HEK293 (cell line): Measurements from ENCODE around the gene TMPRSS5.
A peak's percentile ranks its signal among the peaks of the same experiment; 100 is the strongest.

ENCODE experiments used
- GFI1B ChIP-seq: fragments of 450-650 bp; formaldehyde crosslinking; IDR thresholded peaks from 2 replicates; pipeline ENCODE4 v1.5.1; 2016; ENCODE audit warnings: missing biosample characterization, missing genetic modification characterization
- GLI2 ChIP-seq: fragments of 450-650 bp; formaldehyde crosslinking; IDR thresholded peaks from 2 replicates; pipeline ENCODE4; 2017; ENCODE audit warnings: missing biosample characterization, missing genetic modification characterization, low read depth, borderline replicate concordance
- IKZF3 ChIP-seq: fragments of 450-650 bp; IDR thresholded peaks from 2 replicates; pipeline ENCODE4 v1.5.0; 2018; ENCODE audit warnings: missing biosample characterization, mild to moderate bottlenecking, missing genetic modification characterization, moderate library complexity
- KLF10 ChIP-seq: fragments of 450-650 bp; IDR thresholded peaks from 2 replicates; pipeline ENCODE4 v1.5.1; 2018; ENCODE audit warnings: missing biosample characterization, mild to moderate bottlenecking, missing genetic modification characterization
- PRDM4 ChIP-seq: fragments of 450-650 bp; formaldehyde crosslinking; IDR thresholded peaks from 2 replicates; pipeline ENCODE4 v1.5.1; 2017; ENCODE audit warnings: missing biosample characterization, missing genetic modification characterization
- SP2 ChIP-seq: fragments of 450-650 bp; formaldehyde crosslinking; IDR thresholded peaks from 2 replicates; pipeline ENCODE4 v1.5.1; 2016; ENCODE audit warnings: missing biosample characterization, missing genetic modification characterization
- SP7 ChIP-seq: fragments of 450-650 bp; formaldehyde crosslinking; IDR thresholded peaks from 2 replicates; pipeline ENCODE4 v1.5.1; 2016; ENCODE audit warnings: missing biosample characterization, missing genetic modification characterization
- YY2 ChIP-seq: fragments of 450-650 bp; formaldehyde crosslinking; IDR thresholded peaks from 2 replicates; pipeline ENCODE4 v1.5.1; 2016; ENCODE audit warnings: missing biosample characterization, missing genetic modification characterization
- ZBTB1 ChIP-seq: fragments of 450-650 bp; formaldehyde crosslinking; IDR thresholded peaks from 2 replicates; pipeline ENCODE4 v1.5.1; 2016; ENCODE audit warnings: missing biosample characterization, missing genetic modification characterization
- ZBTB20 ChIP-seq: fragments of 450-650 bp; formaldehyde crosslinking; IDR thresholded peaks from 2 replicates; pipeline ENCODE4 v1.5.1; 2016; ENCODE audit warnings: missing biosample characterization, missing genetic modification characterization
- ZBTB49 ChIP-seq: fragments of 450-650 bp; formaldehyde crosslinking; IDR thresholded peaks from 2 replicates; pipeline ENCODE4 v1.5.1; 2016; ENCODE audit warnings: missing biosample characterization, missing genetic modification characterization, low read depth
- ZBTB6 ChIP-seq: fragments of 450-650 bp; formaldehyde crosslinking; IDR thresholded peaks from 2 replicates; pipeline ENCODE4 v1.5.1; 2017; ENCODE audit warnings: missing biosample characterization, missing genetic modification characterization
- ZFHX2 ChIP-seq: fragments of 450-650 bp; formaldehyde crosslinking; conservative IDR thresholded peaks from 2 replicates; pipeline ENCODE4 v1.5.1; 2016; ENCODE audit warnings: missing biosample characterization, missing genetic modification characterization
- ZNF132 ChIP-seq: fragments of 450-650 bp; formaldehyde crosslinking; IDR thresholded peaks from 2 replicates; pipeline ENCODE4 v1.5.1; 2017; ENCODE audit warnings: missing biosample characterization, missing genetic modification characterization, borderline replicate concordance
- ZNF184 ChIP-seq: fragments of 450-650 bp; IDR thresholded peaks from 2 replicates; pipeline ENCODE4 v1.5.1; 2018; ENCODE audit warnings: missing biosample characterization, mild to moderate bottlenecking, missing genetic modification characterization
- ZNF211 ChIP-seq: fragments of 450-650 bp; formaldehyde crosslinking; IDR thresholded peaks from 2 replicates; pipeline ENCODE4 v1.5.1; 2016; ENCODE audit warnings: low read depth, missing biosample characterization, missing genetic modification characterization
- ZNF24 ChIP-seq: fragments of 450-650 bp; formaldehyde crosslinking; IDR thresholded peaks from 2 replicates; pipeline ENCODE4 v1.5.1; 2016; ENCODE audit warnings: missing biosample characterization, missing genetic modification characterization
- ZNF341 ChIP-seq: fragments of 450-650 bp; formaldehyde crosslinking; IDR thresholded peaks from 2 replicates; pipeline ENCODE4; 2016; ENCODE audit warnings: low read depth, missing biosample characterization, missing genetic modification characterization
- ZNF514 ChIP-seq: fragments of 450-650 bp; formaldehyde crosslinking; IDR thresholded peaks from 2 replicates; pipeline ENCODE4 v1.5.1; 2016; ENCODE audit warnings: missing biosample characterization, missing genetic modification characterization
- ZNF561 ChIP-seq: fragments of 450-650 bp; IDR thresholded peaks from 2 replicates; pipeline ENCODE4 v1.5.1; 2018; ENCODE audit warnings: missing biosample characterization, missing genetic modification characterization, borderline replicate concordance
- ZNF585B ChIP-seq: fragments of 450-650 bp; formaldehyde crosslinking; IDR thresholded peaks from 2 replicates; pipeline ENCODE4 v1.5.1; 2016; ENCODE audit warnings: missing biosample characterization, missing genetic modification characterization
- ZNF600 ChIP-seq: fragments of 450-650 bp; formaldehyde crosslinking; IDR thresholded peaks from 2 replicates; pipeline ENCODE4 v1.5.1; 2016; ENCODE audit warnings: missing biosample characterization, missing genetic modification characterization
- ZNF670 ChIP-seq: fragments of 450-650 bp; formaldehyde crosslinking; IDR thresholded peaks from 2 replicates; pipeline ENCODE4 v1.5.1; 2016; ENCODE audit warnings: missing biosample characterization, missing genetic modification characterization, low read depth
- ZNF677 ChIP-seq: fragments of 450-650 bp; IDR thresholded peaks from 2 replicates; pipeline ENCODE4 v1.5.0; 2018; ENCODE audit warnings: missing biosample characterization, mild to moderate bottlenecking, missing genetic modification characterization, moderate library complexity
- ZNF692 ChIP-seq: fragments of 450-650 bp; formaldehyde crosslinking; IDR thresholded peaks from 2 replicates; pipeline ENCODE4 v1.5.1; 2016; ENCODE audit warnings: missing biosample characterization, missing genetic modification characterization
- ZNF768 ChIP-seq: fragments of 450-650 bp; formaldehyde crosslinking; IDR thresholded peaks from 2 replicates; pipeline ENCODE4 v1.5.1; 2018; ENCODE audit warnings: missing biosample characterization, mild to moderate bottlenecking, missing genetic modification characterization
- ZNF777 ChIP-seq: fragments of 450-650 bp; formaldehyde crosslinking; IDR thresholded peaks from 2 replicates; pipeline ENCODE4 v1.5.1; 2017; ENCODE audit warnings: missing biosample characterization, missing genetic modification characterization, borderline replicate concordance
- ZSCAN30 ChIP-seq: fragments of 450-650 bp; IDR thresholded peaks from 2 replicates; pipeline ENCODE4 v1.5.1; 2018; ENCODE audit warnings: missing biosample characterization, mild to moderate bottlenecking, missing genetic modification characterization, moderate library complexity
- TF ChIP-seq, protein P1 (sequence below): fragments of 450-650 bp; formaldehyde crosslinking; IDR thresholded peaks from 2 replicates; pipeline ENCODE4 v1.5.1; 2016; ENCODE audit warnings: missing biosample characterization, missing genetic modification characterization
- TF ChIP-seq, protein P2 (sequence below): IDR thresholded peaks from 2 replicates; pipeline ENCODE4 v1.6.1; 2011; ENCODE audit warnings: mild to moderate bottlenecking, low read depth, low read length, borderline replicate concordance

The TMPRSS5 gene

GRCh38 chr11:113681711-113682413, 24.2 kb downstream of the TMPRSS5 start (continued):
- TF ChIP-seq ZBTB49 (no peak), ZNF768 (tag by site-specific recombination) (no peak), ZBTB20 (tag by site-specific recombination) (no peak), ZSCAN30 (tag by site-specific recombination) (peak; percentile 55; the same call in 1 of the 2 replicates), ZNF341 (tag by site-specific recombination) (peak; percentile 58), IKZF3 (tag by site-specific recombination) (peak; percentile 81), ZNF211 (tag by site-specific recombination) (no peak), ZBTB1 (tag by site-specific recombination) (no peak), GLI2 (peak; percentile 75; the same call in 1 of the 2 replicates), ZNF600 (tag by site-specific recombination) (no peak; the same call in 1 of the 2 replicates), KLF10 (0 out of 2 replicates have a peak, but pooled peaks have one; percentile 52), ZNF777 (tag by site-specific recombination) (no peak), YY2 (no peak), ZFHX2 (tag by site-specific recombination) (0 out of 2 replicates have a peak, but pooled peaks have one; percentile 13), SP7 (peak; percentile 56), ZNF184 (no peak), ZNF132 (tag by site-specific recombination) (no peak), GFI1B (tag by site-specific recombination) (peak; percentile 54; the same call in 1 of the 2 replicates), ZNF677 (tag by site-specific recombination) (no peak), SP2 (no peak), ZNF24 (no peak), ZNF585B (tag by site-specific recombination) (no peak), ZBTB6 (tag by site-specific recombination) (no peak), ZNF561 (peak; percentile 89), ZNF670 (tag by site-specific recombination) (no peak), ZNF514 (tag by site-specific recombination) (no peak), ZNF692 (tag by site-specific recombination) (no peak), PRDM4 (tag by site-specific recombination) (peak; percentile 81)
- TF ChIP-seq, protein P1, sequence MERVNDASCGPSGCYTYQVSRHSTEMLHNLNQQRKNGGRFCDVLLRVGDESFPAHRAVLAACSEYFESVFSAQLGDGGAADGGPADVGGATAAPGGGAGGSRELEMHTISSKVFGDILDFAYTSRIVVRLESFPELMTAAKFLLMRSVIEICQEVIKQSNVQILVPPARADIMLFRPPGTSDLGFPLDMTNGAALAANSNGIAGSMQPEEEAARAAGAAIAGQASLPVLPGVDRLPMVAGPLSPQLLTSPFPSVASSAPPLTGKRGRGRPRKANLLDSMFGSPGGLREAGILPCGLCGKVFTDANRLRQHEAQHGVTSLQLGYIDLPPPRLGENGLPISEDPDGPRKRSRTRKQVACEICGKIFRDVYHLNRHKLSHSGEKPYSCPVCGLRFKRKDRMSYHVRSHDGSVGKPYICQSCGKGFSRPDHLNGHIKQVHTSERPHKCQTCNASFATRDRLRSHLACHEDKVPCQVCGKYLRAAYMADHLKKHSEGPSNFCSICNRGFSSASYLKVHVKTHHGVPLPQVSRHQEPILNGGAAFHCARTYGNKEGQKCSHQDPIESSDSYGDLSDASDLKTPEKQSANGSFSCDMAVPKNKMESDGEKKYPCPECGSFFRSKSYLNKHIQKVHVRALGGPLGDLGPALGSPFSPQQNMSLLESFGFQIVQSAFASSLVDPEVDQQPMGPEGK = peak; percentile 51; the same call in 1 of the 2 replicates
- TF ChIP-seq, protein P2, sequence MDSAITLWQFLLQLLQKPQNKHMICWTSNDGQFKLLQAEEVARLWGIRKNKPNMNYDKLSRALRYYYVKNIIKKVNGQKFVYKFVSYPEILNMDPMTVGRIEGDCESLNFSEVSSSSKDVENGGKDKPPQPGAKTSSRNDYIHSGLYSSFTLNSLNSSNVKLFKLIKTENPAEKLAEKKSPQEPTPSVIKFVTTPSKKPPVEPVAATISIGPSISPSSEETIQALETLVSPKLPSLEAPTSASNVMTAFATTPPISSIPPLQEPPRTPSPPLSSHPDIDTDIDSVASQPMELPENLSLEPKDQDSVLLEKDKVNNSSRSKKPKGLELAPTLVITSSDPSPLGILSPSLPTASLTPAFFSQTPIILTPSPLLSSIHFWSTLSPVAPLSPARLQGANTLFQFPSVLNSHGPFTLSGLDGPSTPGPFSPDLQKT = no peak
